SU-DHL-6 (cell line): ENCODE data around the gene NUDT8.

ENCODE experiments used
- CTCF ChIP-seq: fragments of 200-600 bp; sonication (generic); IDR thresholded peaks from one replicate; pipeline ENCODE4 v1.5.1; 2017; ENCODE audit warnings: antibody characterized with exemption, mild to moderate bottlenecking, low read length, moderate library complexity; ENCODE audit not compliant: insufficient read depth, poor library complexity, severe bottlenecking
- EZH2phosphoT487 ChIP-seq: fragments of 200-600 bp; sonication (generic), shearing (Covaris generic); conservative IDR thresholded peaks from 2 replicates; pipeline ENCODE4 v1.6.1; 2018; ENCODE audit warnings: mild to moderate bottlenecking, antibody characterized with exemption, low read length, moderate library complexity, mixed read lengths

GRCh38 chr11:67667490-67668191 is 37.9 kb upstream of the NUDT8 start:
- TF ChIP-seq CTCF (no peak), EZH2phosphoT487 (no peak)
